Colonic mucosa (tissue), 4 donors: ENCODE measurements around the gene MAP1LC3B. TPM values are rescaled to one million over a fixed set of nuclear protein-coding genes. Genes with fewer than 3 reads are reported as not detected.

Experiments used
- DNase-seq: peaks from one replicate; pipeline ENCODE4 v3.0.0-alpha.2; 2020
- H3K27ac ChIP-seq: fragments of 200-600 bp; one replicate; pipeline ENCODE4 v1.8.0; 2021
- H3K27me3 ChIP-seq: fragments of 200-600 bp; one replicate; pipeline ENCODE4 v1.8.0; 2021
- H3K36me3 ChIP-seq: fragments of 200-600 bp; one replicate; pipeline ENCODE4 v1.8.0; 2021
- H3K4me1 ChIP-seq: fragments of 200-600 bp; one replicate; pipeline ENCODE4 v1.8.0; 2021; ENCODE audit warnings: mild to moderate bottlenecking
- H3K4me3 ChIP-seq: fragments of 200-600 bp; one replicate; pipeline ENCODE4 v1.8.0; 2021
- H3K9ac ChIP-seq, 2 donors: one replicate each; pipeline ENCODE4 v1.7.0; 2013; ENCODE audit warnings: control low read depth in 2 of 2, low read depth in 2 of 2, low read length in 2 of 2
- H3K9me3 ChIP-seq: fragments of 200-600 bp; one replicate; pipeline ENCODE4 v1.8.0; 2021
- intact Hi-C: fragments of 100-400 bp; cut with DNase I; formaldehyde crosslinking; loops from one replicate; pipeline ENCODE4 v1.14.1; 2022
- total RNA-seq, 2 donors: library from RNA; stranded (reverse); fragmentation: NEBNext Ultra II Directional in 1 of 2; extraction: Animal tissue kit (Norgen Biotek cat#: 25700) in 1 of 2; gene quantifications; one replicate each; pipeline ENCODE4 v1.2.1, GENCODE V29; 2021
- TF ChIP-seq, protein P1 (sequence below): fragments of 200-600 bp; IDR thresholded peaks from one replicate; pipeline ENCODE4 v1.8.0; 2022; ENCODE audit warnings: antibody characterized with exemption, mild to moderate bottlenecking
- donor health status: healthy.
- donor health status: DM: no; HTN: no; CAD: no.
- donor health status: DM: no; HTN: no; CAD: no.

MAP1LC3B gene
- total RNA-seq, 2 donors from 2014 or later: 45.0 to 83.0 TPM

DNA sequence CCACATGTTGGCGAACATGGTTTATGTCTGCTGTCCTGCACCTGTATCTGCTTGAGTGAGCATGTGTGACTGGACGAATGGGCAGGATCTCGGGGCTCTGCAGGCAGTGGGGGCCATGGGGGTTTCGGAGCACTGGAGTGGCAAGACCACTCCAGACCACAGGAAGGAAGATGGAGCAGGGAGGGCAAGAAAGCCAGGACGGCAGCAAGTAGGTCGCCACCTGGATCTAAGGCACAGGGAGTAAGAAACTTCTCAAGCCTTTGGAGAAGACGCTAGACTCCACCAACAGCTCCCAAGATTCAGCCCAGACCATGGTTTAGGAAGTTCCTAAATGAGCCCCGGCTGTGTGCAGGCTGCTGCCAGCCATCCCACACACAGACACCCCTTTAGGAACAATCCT is 42.1 kb upstream of the MAP1LC3B start:
- Histone ChIP-seq H3K9ac (no peak overlapping the region), H3K4me1 (no peaks in the 10 kb centered on the region), H3K27ac (no peak overlapping the region), H3K9me3 (no peaks in the 10 kb centered on the region), H3K36me3 (no peaks in the 10 kb centered on the region), H3K27me3 (no peaks in the 10 kb centered on the region), H3K4me3 (no peak overlapping the region)
- TF ChIP-seq, protein P1, sequence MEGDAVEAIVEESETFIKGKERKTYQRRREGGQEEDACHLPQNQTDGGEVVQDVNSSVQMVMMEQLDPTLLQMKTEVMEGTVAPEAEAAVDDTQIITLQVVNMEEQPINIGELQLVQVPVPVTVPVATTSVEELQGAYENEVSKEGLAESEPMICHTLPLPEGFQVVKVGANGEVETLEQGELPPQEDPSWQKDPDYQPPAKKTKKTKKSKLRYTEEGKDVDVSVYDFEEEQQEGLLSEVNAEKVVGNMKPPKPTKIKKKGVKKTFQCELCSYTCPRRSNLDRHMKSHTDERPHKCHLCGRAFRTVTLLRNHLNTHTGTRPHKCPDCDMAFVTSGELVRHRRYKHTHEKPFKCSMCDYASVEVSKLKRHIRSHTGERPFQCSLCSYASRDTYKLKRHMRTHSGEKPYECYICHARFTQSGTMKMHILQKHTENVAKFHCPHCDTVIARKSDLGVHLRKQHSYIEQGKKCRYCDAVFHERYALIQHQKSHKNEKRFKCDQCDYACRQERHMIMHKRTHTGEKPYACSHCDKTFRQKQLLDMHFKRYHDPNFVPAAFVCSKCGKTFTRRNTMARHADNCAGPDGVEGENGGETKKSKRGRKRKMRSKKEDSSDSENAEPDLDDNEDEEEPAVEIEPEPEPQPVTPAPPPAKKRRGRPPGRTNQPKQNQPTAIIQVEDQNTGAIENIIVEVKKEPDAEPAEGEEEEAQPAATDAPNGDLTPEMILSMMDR: no peak
- no peak for DNase-seq
- intact Hi-C loops: no loop called here

DNA sequence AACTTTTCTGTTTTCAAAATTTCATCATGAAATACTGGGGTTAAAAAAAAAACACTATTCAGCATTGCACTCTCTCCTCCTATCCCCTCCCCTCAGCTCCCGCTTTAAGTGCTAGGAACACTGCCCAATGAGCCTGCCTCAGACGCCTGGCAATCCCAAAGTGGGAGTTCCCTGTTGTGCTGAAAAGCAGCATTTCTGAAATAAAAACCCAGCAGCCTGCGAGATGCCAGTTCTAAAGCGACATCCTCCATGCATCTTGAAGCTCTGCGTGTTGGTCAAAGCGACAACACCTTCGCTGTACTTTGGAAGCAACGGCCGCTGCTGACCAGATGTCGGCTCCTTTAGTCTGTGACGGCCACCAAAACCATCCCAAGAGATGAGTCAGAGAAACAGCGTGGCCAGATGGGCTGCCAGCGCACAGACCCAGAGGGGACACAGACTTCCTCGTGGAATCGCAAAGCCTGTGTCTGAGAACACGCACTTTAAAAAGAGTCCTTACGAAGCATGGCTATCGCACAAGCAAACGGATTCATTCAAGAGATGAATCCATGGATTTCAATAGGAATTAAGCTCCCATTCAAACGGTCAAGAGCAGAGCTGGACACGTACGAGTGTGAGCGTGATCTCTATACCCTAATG is 41.3 kb upstream of the MAP1LC3B start:
- TF ChIP-seq, protein P1: no peak
- no peak overlapping the region for H3K27ac ChIP-seq
- no peaks in the 10 kb centered on the region for H3K27me3 ChIP-seq
- no peaks in the 10 kb centered on the region for H3K4me1 ChIP-seq
- no peak overlapping the region for H3K9ac ChIP-seq
- no peak overlapping the region for H3K4me3 ChIP-seq
- H3K36me3 ChIP-seq: no peaks in the 10 kb centered on the region
- H3K9me3 ChIP-seq: no peaks in the 10 kb centered on the region
- intact Hi-C loops: no loop called here
- no peak for DNase-seq

DNA sequence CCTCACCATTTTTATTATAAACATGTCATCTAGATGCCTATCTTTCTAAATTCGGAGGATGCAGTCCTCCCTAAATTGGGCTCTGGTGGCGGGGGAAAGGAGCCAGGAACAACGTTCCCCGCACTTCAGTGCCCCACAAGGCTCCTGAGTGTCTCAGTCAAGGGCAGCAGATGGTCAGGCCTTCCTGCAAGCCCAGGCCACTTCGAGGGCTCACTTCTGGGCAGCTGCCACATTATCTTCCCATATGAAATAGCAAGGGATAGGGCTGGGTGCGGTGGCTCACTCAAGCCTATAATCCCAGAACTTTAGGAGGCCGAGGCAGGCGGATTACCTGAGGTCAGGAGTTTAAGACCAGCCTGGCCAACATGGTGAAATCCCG is 40.8 kb upstream of the MAP1LC3B start:
- H3K27ac ChIP-seq: no peak overlapping the region

DNA sequence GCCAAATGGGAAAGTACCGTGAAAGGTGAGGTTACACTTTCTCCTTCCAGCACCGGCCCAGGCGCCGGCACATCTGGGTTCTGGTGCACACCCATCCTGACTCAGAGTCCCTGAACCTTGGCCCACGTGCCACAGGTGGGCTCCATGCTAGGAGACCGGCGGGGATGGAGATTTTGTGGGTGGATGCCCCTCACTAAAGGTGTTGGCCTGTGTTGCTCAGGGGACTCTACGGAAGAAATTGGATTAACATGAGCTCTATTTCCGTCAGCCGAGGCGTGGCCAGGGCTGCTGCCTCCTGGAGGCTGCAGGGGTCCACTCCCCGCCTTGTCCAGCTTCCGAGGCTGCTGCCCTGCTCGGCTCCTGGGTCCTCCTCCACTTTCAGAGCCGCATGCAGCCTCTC is 39.3 kb upstream of the MAP1LC3B start:
- H3K27me3 ChIP-seq: no peaks in the 10 kb centered on the region
- DNase-seq: no peak
- H3K4me1 ChIP-seq: no peaks in the 10 kb centered on the region
- no peak overlapping the region for H3K4me3 ChIP-seq
- no peak overlapping the region for H3K27ac ChIP-seq
- intact Hi-C loops: no loop called here
- H3K36me3 ChIP-seq: no peaks in the 10 kb centered on the region
- no peaks in the 10 kb centered on the region for H3K9me3 ChIP-seq
- TF ChIP-seq, protein P1: no peak
- H3K9ac ChIP-seq: no peak overlapping the region

More for the DNA sequence above, 40.8 kb upstream of the MAP1LC3B start:
- H3K4me3 ChIP-seq: no peak overlapping the region
- no peaks in the 10 kb centered on the region for H3K36me3 ChIP-seq
- no peaks in the 10 kb centered on the region for H3K9me3 ChIP-seq
- no peaks in the 10 kb centered on the region for H3K4me1 ChIP-seq
- H3K27me3 ChIP-seq: no peaks in the 10 kb centered on the region
- H3K9ac ChIP-seq: no peak overlapping the region
- DNase-seq: no peak
- TF ChIP-seq, protein P1: no peak
- intact Hi-C loops: no loop called here

DNA sequence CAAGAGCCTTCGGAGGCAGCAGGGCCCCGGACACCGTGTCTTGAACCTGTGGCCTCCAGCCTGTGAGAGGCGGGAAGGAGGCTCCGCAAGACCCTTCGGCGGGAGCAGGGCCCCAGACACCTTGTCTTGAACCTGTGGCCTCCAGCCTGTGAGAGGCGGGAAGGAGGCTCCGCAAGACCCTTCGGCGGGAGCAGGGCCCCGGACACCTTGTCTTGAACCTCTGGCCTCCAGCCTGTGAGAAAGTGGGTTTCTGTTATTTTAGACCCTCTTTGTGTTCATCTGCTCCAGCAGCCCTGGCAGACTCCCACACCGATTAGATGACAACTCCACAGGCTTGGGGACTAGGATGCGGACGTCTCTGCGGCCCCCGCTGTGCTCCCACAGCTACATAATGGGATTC is 38.5 kb upstream of the MAP1LC3B start:
- H3K9me3 ChIP-seq: no peaks in the 10 kb centered on the region
- TF ChIP-seq, protein P1: no peak
- intact Hi-C loops: no loop called here
- no peaks in the 10 kb centered on the region for H3K27me3 ChIP-seq
- peaks cover 5% of the 10 kb centered on the region for H3K36me3 ChIP-seq
- H3K27ac ChIP-seq: no peak overlapping the region
- no peak overlapping the region for H3K9ac ChIP-seq
- no peak overlapping the region for H3K4me3 ChIP-seq
- H3K4me1 ChIP-seq: no peaks in the 10 kb centered on the region
- DNase-seq: no peak
